ENCODE measurements around the gene MED27.
"Not testable (repeated sequence)": the region's sequence is repeated elsewhere in the genome, so short reads cannot be mapped to it uniquely, and the experiment has no call there.

Gene MED27

GRCh38 chr9:132011896-132012295, 67.8 kb downstream of the MED27 start:
- H3K27ac ChIP-seq: no peak overlapping the region
- no peak for TF ChIP-seq Cebpa-rat (IDR thresholded peaks at IDR 0.05)
- peaks cover 11% of the 10 kb centered on the region for H4K20me1 ChIP-seq
- H3K4me1 ChIP-seq: peaks cover 27% of the 10 kb centered on the region
- peak overlapping the region; percentile 4; the same call in 1 of the 2 replicates for H3K4me2 ChIP-seq
- H3K9ac ChIP-seq: no peak overlapping the region
- no peaks in the 10 kb centered on the region for H3K27me3 ChIP-seq
- no peak overlapping the region for H3K4me3 ChIP-seq
- H3K36me3 ChIP-seq: peaks cover 16% of the 10 kb centered on the region; the same call in 1 of the 2 replicates
- H3K9me3 ChIP-seq: no peaks in the 10 kb centered on the region

GRCh38 chr9:132011309-132011708, 68.4 kb downstream of the MED27 start:
- Histone ChIP-seq H3K4me2 (0 out of 2 replicates have a peak overlapping the region, but pooled peaks have one; percentile 4), H3K4me1 (peaks cover 27% of the 10 kb centered on the region), H4K20me1 (peaks cover 11% of the 10 kb centered on the region), H3K4me3 (no peak overlapping the region), H3K27ac (no peak overlapping the region), H3K9ac (no peak overlapping the region), H3K27me3 (no peaks in the 10 kb centered on the region), H3K36me3 (peaks cover 16% of the 10 kb centered on the region; the same call in 1 of the 2 replicates), H3K9me3 (no peaks in the 10 kb centered on the region)
- TF ChIP-seq Cebpa-rat (IDR thresholded peaks at IDR 0.05): no peak

- peaks cover 15% of the 10 kb centered on the region; the same call in 1 of the 2 replicates for H4K20me1 ChIP-seq
These were observed 69.5 kb downstream of the MED27 start for GRCh38 chr9:132010201-132010600.

GRCh38 chr9:132008855-132009812, 70.5 kb downstream of the MED27 start:
- H3K27me3 ChIP-seq: no peaks in the 10 kb centered on the region
- peaks cover 16% of the 10 kb centered on the region; the same call in 1 of the 2 replicates for H3K36me3 ChIP-seq
- TF ChIP-seq Cebpa-rat (IDR thresholded peaks at IDR 0.05): no peak
- H3K27ac ChIP-seq: no peak overlapping the region
- no peak overlapping the region for H3K4me3 ChIP-seq
- peaks cover 31% of the 10 kb centered on the region for H3K4me1 ChIP-seq
- H4K20me1 ChIP-seq: peaks cover 25% of the 10 kb centered on the region
- no peaks in the 10 kb centered on the region for H3K9me3 ChIP-seq
- no peak overlapping the region for H3K9ac ChIP-seq
- no peak overlapping the region for H3K4me2 ChIP-seq

More at GRCh38 chr9:132010201-132010600, 69.5 kb downstream of the MED27 start:
- H3K9ac ChIP-seq, H3K4me3 ChIP-seq, H3K4me2 ChIP-seq, H3K9me3 ChIP-seq, H3K27ac ChIP-seq, H3K27me3 ChIP-seq: not testable (repeated sequence)
- Histone ChIP-seq H3K4me1 (peaks cover 31% of the 10 kb centered on the region), H3K36me3 (peaks cover 16% of the 10 kb centered on the region; the same call in 1 of the 2 replicates)

GRCh38 chr9:132008184-132008803, 71.4 kb downstream of the MED27 start:
- Histone ChIP-seq H3K9ac (no peak overlapping the region), H4K20me1 (peaks cover 34% of the 10 kb centered on the region), H3K4me1 (peaks cover 36% of the 10 kb centered on the region), H3K36me3 (peaks cover 16% of the 10 kb centered on the region; the same call in 1 of the 2 replicates), H3K4me2 (no peak overlapping the region), H3K27ac (no peak overlapping the region), H3K27me3 (no peaks in the 10 kb centered on the region), H3K9me3 (no peaks in the 10 kb centered on the region), H3K4me3 (no peak overlapping the region)
- no peak for TF ChIP-seq Cebpa-rat (IDR thresholded peaks at IDR 0.05)

GRCh38 chr9:132007371-132008025, 72.2 kb downstream of the MED27 start:
- H4K20me1 ChIP-seq: peaks cover 39% of the 10 kb centered on the region
- no peak overlapping the region for H3K27ac ChIP-seq
- no peak overlapping the region for H3K4me3 ChIP-seq
- no peaks in the 10 kb centered on the region for H3K9me3 ChIP-seq
- H3K4me1 ChIP-seq: peaks cover 44% of the 10 kb centered on the region
- no peak overlapping the region for H3K9ac ChIP-seq
- no peaks in the 10 kb centered on the region for H3K27me3 ChIP-seq
- TF ChIP-seq Cebpa-rat (IDR thresholded peaks at IDR 0.05): no peak
- H3K36me3 ChIP-seq: peaks cover 10% of the 10 kb centered on the region; the same call in 1 of the 2 replicates
- no peak overlapping the region for H3K4me2 ChIP-seq

- Histone ChIP-seq H3K4me3 (no peak overlapping the region), H3K27me3 (no peaks in the 10 kb centered on the region), H3K9ac (no peak overlapping the region), H3K4me1 (peaks cover 44% of the 10 kb centered on the region), H3K9me3 (no peaks in the 10 kb centered on the region), H3K27ac (no peak overlapping the region), H4K20me1 (peaks cover 39% of the 10 kb centered on the region), H3K36me3 (peaks cover 9% of the 10 kb centered on the region; the same call in 1 of the 2 replicates), H3K4me2 (no peak overlapping the region)
- TF ChIP-seq Cebpa-rat (IDR thresholded peaks at IDR 0.05): no peak
These were observed 72.8 kb downstream of the MED27 start for GRCh38 chr9:132006677-132007370.

- Histone ChIP-seq H3K4me2 (no peak overlapping the region), H4K20me1 (peaks cover 39% of the 10 kb centered on the region), H3K27me3 (no peaks in the 10 kb centered on the region), H3K9ac (no peak overlapping the region), H3K9me3 (no peaks in the 10 kb centered on the region), H3K4me3 (no peak overlapping the region), H3K4me1 (peaks cover 38% of the 10 kb centered on the region), H3K27ac (no peak overlapping the region), H3K36me3 (peaks cover 14% of the 10 kb centered on the region)
- no peak for TF ChIP-seq Cebpa-rat (IDR thresholded peaks at IDR 0.05)
These were observed 73.8 kb downstream of the MED27 start for GRCh38 chr9:132005899-132006298.

GRCh38 chr9:132004323-132004722, 75.3 kb downstream of the MED27 start:
- H4K20me1 ChIP-seq: peaks cover 39% of the 10 kb centered on the region
- H3K4me1 ChIP-seq: peaks cover 38% of the 10 kb centered on the region
- TF ChIP-seq Cebpa-rat (IDR thresholded peaks at IDR 0.05): no peak
- H3K4me2 ChIP-seq: peak overlapping the region; percentile 74
- H3K9ac ChIP-seq: no peak overlapping the region
- no peaks in the 10 kb centered on the region for H3K27me3 ChIP-seq
- peak overlapping the region; percentile 27; the same call in 1 of the 2 replicates for H3K27ac ChIP-seq
- no peak overlapping the region for H3K4me3 ChIP-seq
- H3K36me3 ChIP-seq: peaks cover 12% of the 10 kb centered on the region
- H3K9me3 ChIP-seq: no peaks in the 10 kb centered on the region

Data from BLaER1 (cell line).